Breast epithelium (tissue), 4 donors: ENCODE measurements around the gene RAMP1. TPM values are rescaled to one million over a fixed set of nuclear protein-coding genes. Genes with fewer than 3 reads are reported as not detected.

Experiments
- DNase-seq, 2 donors: peaks; one replicate each; pipeline ENCODE4 v3.0.0-alpha.2; 2019; ENCODE audit warnings: low spot score in 2 of 2
- H3K27ac ChIP-seq, 2 donors: fragments of 200-600 bp; sonication (generic) in 1 of 2; one replicate each; pipeline ENCODE4 v1.5.1; 2016 to 2019; ENCODE audit warnings: mild to moderate bottlenecking in 1 of 2
- H3K27me3 ChIP-seq, 2 donors: fragments of 200-600 bp; sonication (generic) in 1 of 2; one replicate each; pipeline versions ENCODE4 v1.5.1 to v1.6.0; 2017 to 2019; ENCODE audit warnings: control low read depth in 1 of 2, mild to moderate bottlenecking in 1 of 2
- H3K36me3 ChIP-seq: fragments of 200-600 bp; one replicate; pipeline ENCODE4 v1.5.1; 2019
- H3K4me1 ChIP-seq, 2 donors: fragments of 200-600 bp; sonication (generic); one replicate each; pipeline ENCODE4 v1.5.1; 2016 to 2019; ENCODE audit warnings: control low read depth in 1 of 2
- H3K4me3 ChIP-seq, 3 donors: fragments of 200-600 bp; sonication (generic); 1 replicate in 2 of 3; 2 replicates in 1 of 3; pipeline ENCODE4 v1.5.1; 2016 to 2019; ENCODE audit warnings: mild to moderate bottlenecking in 3 of 3, moderate library complexity in 2 of 3
- H3K9me3 ChIP-seq, 2 donors: fragments of 200-600 bp; sonication (generic) in 1 of 2; one replicate each; pipeline ENCODE4 v1.5.1; 2016 to 2019; ENCODE audit warnings: control low read depth in 1 of 2
- CTCF ChIP-seq, 3 donors: fragments of 450-650 bp; IDR thresholded peaks; one replicate each; pipeline ENCODE4 v1.5.1; 2016 to 2017; ENCODE audit warnings: antibody characterized with exemption in 3 of 3, mild to moderate bottlenecking in 3 of 3, moderate library complexity in 3 of 3
- POLR2A ChIP-seq: fragments of 450-650 bp; IDR thresholded peaks from one replicate; pipeline ENCODE4 v1.6.1; 2016; ENCODE audit warnings: antibody characterized with exemption, mild to moderate bottlenecking, moderate library complexity
- POLR2AphosphoS5 ChIP-seq, 3 donors: sonication (generic); formaldehyde crosslinking; IDR thresholded peaks; one replicate each; pipeline ENCODE4 v1.6.1; 2017; ENCODE audit warnings: antibody characterized with exemption in 3 of 3
- intact Hi-C: fragments of 100-400 bp; cut with DNase I; formaldehyde crosslinking; loops from one replicate; pipeline ENCODE4 v1.15.1; 2023; ENCODE audit warnings: low total_unique reads
- total RNA-seq, 3 donors: library from RNA; depleted of rRNA; stranded (reverse); fragments of >200 nt; gene quantifications; one replicate each; pipeline ENCODE4 v1.1.0, GENCODE V29; 2016

The RAMP1 gene
- total RNA-seq, 3 donors from 2014 or later = 8.2 to 25.9 TPM; not detected in 1

DNA sequence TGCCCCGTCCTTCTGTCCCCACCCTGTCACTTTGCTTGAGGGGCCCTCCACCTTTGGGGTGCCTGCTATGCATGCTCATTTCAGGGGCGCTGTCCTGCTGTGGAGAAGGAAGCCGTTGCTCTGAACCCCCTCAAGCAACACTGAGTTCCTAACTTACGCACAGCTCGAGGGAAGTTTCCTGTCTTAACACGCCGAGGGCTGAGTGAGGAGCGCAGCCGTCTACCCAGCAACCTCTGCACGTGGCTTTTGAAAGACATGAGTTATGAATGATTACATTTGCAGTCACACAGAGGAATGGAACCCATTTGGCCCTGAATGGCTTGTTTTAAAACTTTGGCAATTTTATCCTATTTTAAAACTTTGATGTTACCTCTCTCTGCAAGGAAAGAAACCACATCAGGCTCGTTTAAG is 14.0 kb downstream of the RAMP1 start:
- intact Hi-C loops = no loop called here
- Histone ChIP-seq H3K36me3 (no peaks in the 10 kb centered on the region), H3K27me3 (no peaks in the 10 kb centered on the region), H3K4me1 (no peaks in the 10 kb centered on the region), H3K4me3 (no peak overlapping the region), H3K9me3 (no peaks in the 10 kb centered on the region), H3K27ac (no peak overlapping the region)
- DNase-seq = peak in 1 of 2 donors; percentile 20
- TF ChIP-seq CTCF (IDR thresholded peaks at IDR 0.05) = no peak
- TF ChIP-seq POLR2A = no peak
- no peak for TF ChIP-seq POLR2AphosphoS5 (IDR thresholded peaks at IDR 0.05)

DNA sequence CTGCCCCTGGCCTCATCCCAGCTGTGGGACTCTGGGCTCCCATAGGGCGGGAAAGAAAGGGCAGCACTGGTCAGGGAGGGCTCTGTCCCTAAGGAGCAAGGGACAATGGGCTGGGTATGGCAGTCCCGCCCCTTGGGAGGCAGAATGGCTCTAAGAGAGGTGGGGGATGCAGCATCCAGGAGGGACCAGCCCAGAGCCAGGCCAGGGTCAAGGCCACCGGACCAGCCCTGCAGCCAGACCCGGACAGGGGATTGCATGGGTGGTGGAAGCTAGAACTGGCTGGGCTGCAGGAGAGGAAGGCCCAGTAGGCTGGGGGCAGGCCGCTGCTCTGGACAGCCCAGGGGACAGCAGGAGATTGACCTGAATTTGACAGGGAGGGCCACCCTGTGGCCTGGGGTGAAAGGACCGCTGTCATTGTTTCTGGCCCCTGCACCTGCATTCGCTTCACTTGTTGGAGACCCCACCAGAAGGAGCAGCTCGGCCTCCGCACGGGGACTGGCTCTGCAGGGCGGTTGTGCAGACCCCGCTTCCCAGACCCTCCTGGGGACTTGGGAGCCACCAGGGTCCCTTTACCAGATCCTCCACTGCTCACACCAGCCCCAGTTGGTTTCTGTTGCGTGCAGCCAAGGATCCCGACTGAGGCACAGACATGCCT is 14.6 kb downstream of the RAMP1 start:
- intact Hi-C loops = no loop called here
- Histone ChIP-seq H3K4me3 (peak overlapping the region in 1 of 3 donors; percentile 16), H3K36me3 (no peaks in the 10 kb centered on the region), H3K4me1 (no peaks in the 10 kb centered on the region), H3K9me3 (no peaks in the 10 kb centered on the region), H3K27ac (no peak overlapping the region), H3K27me3 (no peaks in the 10 kb centered on the region)
- peak in 1 of 2 donors; percentile 45 for DNase-seq
- TF ChIP-seq POLR2A = no peak
- no peak for TF ChIP-seq CTCF (IDR thresholded peaks at IDR 0.05)
- TF ChIP-seq POLR2AphosphoS5 (IDR thresholded peaks at IDR 0.05) = no peak

GRCh38 chr2:237874585-237875161 is 15.2 kb downstream of the RAMP1 start:
- no peaks in the 10 kb centered on the region for H3K9me3 ChIP-seq
- no peaks in the 10 kb centered on the region for H3K4me1 ChIP-seq
- no peak for TF ChIP-seq CTCF (IDR thresholded peaks at IDR 0.05)
- no peak for TF ChIP-seq POLR2AphosphoS5 (IDR thresholded peaks at IDR 0.05)
- no peak for TF ChIP-seq POLR2A
- H3K36me3 ChIP-seq = no peaks in the 10 kb centered on the region
- peak in 1 of 2 donors; percentile 47 for DNase-seq
- H3K4me3 ChIP-seq = no peak overlapping the region
- no peaks in the 10 kb centered on the region for H3K27me3 ChIP-seq
- no peak overlapping the region for H3K27ac ChIP-seq
- intact Hi-C loops = no loop called here

DNA sequence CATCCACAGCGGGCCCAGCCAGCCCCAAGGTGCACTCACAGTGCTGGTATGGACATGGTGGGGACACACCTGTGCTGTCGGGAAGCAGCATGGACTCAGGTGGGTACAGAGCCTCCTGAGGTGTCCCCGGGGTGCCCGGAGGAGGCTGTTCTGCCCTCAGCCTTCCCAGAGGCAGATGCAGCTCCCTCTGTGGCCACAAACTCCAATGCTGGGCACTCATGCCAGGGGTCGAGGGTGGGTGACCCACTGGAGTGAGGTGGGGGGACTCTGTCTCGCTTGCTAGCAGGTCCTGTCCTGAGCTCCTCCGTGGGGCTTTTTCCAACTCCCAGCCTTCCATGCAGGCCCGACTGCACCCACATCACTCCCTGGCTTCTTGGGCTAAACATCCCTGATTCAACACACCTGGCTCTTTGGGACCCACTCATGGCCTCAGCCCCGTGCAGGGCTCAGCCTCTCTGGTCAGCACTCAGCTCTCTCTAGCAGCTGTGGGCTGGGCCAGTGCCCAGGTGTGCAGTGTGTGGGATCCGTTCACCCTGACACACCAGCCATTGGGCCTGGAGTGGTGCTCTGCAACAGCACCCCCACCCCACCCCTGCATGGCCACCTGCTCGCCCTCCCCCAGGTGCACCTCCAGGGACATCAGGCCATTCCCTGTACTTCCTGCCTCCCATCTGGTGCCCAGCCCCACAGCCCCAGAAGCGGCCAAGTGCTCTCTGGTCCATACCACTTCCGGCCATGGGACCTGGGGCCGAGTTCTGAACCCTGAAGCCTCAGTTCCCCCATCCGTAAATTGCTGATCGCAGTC is 16.0 kb downstream of the RAMP1 start:
- no peaks in the 10 kb centered on the region for H3K36me3 ChIP-seq
- H3K27me3 ChIP-seq = no peaks in the 10 kb centered on the region
- H3K4me3 ChIP-seq = no peak overlapping the region
- intact Hi-C loops = no loop called here
- no peak for TF ChIP-seq POLR2AphosphoS5 (IDR thresholded peaks at IDR 0.05)
- no peak for TF ChIP-seq POLR2A
- TF ChIP-seq CTCF (IDR thresholded peaks at IDR 0.05) = no peak
- no peak overlapping the region for H3K27ac ChIP-seq
- no peaks in the 10 kb centered on the region for H3K9me3 ChIP-seq
- peak in 1 of 2 donors; percentile 33 for DNase-seq
- no peaks in the 10 kb centered on the region for H3K4me1 ChIP-seq

DNA sequence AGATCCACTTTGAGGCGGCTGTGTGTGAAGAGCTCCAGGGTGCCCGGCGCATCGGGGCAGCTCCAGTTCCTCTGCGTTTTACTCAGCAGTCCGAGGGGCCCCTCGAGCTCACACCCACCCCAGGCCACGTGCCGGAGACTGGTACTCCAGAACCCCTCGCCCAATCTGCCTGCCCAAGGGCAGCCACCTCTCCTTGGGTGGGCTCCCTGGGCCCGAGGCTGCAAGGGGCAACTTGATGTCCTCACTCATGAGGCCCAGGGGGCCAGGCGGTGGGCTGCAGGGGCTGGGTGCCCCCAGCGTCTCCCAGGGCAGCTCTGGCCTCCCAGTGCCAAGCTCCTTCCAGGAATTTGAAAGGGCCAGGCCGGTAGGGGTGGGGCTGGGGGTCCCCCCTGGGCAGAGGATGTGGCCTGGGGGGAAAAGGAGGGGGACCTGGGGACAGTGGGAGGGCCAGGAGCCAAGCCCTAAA is 16.7 kb downstream of the RAMP1 start:
- Histone ChIP-seq H3K27ac (no peak overlapping the region), H3K9me3 (no peaks in the 10 kb centered on the region), H3K36me3 (no peaks in the 10 kb centered on the region), H3K27me3 (no peaks in the 10 kb centered on the region), H3K4me1 (no peaks in the 10 kb centered on the region), H3K4me3 (no peak overlapping the region)
- intact Hi-C loops = no loop called here
- no peak for TF ChIP-seq POLR2A
- TF ChIP-seq CTCF (IDR thresholded peaks at IDR 0.05) = no peak
- TF ChIP-seq POLR2AphosphoS5 (IDR thresholded peaks at IDR 0.05) = no peak
- DNase-seq = peak in 1 of 2 donors; percentile 31
